GM23338 (cell line): Measurements from ENCODE around the gene MARF1. TPM values are rescaled to one million over a fixed set of nuclear protein-coding genes. Genes with fewer than 3 reads are reported as not detected.

Experiments
- EZH2phosphoT487 ChIP-seq: fragments of 200-600 bp; sonication (generic); IDR thresholded peaks from one replicate; pipeline ENCODE4 v1.8.1; 2018; ENCODE audit warnings: antibody characterized with exemption; ENCODE audit not compliant: unreplicated experiment
- JUNB ChIP-seq: IDR thresholded peaks from one replicate; pipeline ENCODE4 v1.6.1; 2016; ENCODE audit warnings: antibody characterized with exemption; ENCODE audit not compliant: unreplicated experiment
- NANOG ChIP-seq: IDR thresholded peaks from 2 replicates; pipeline ENCODE4 v1.6.1; 2016; ENCODE audit warnings: antibody characterized with exemption, borderline replicate concordance
- POLR2AphosphoS5 ChIP-seq: IDR thresholded peaks from 2 replicates; pipeline ENCODE4 v1.6.1; 2016; ENCODE audit warnings: antibody characterized with exemption, low read depth
- REST ChIP-seq: IDR thresholded peaks from one replicate; pipeline ENCODE4 v1.6.1; 2018; ENCODE audit warnings: antibody characterized with exemption; ENCODE audit not compliant: unreplicated experiment
- polyA plus RNA-seq: library from polyadenylated mRNA; unstranded; fragments of >200 nt; fragmentation: Nextera tagmentation; extraction: Ambion mirVana; gene quantifications from 2 replicates; pipeline ENCODE4 v1.2.1, GENCODE V29; 2016
- total RNA-seq: library from RNA; depleted of rRNA; stranded (reverse); fragments of >200 nt; shearing (Covaris generic); gene quantifications from 2 replicates; pipeline ENCODE4 v1.2.3, GENCODE V29; 2014
- TF ChIP-seq, protein P1 (sequence below): fragments of 250-450 bp; sonication (Bioruptor Pico); IDR thresholded peaks from 2 replicates; pipeline ENCODE4 v1.5.0; 2020; ENCODE audit warnings: mild to moderate bottlenecking, moderate library complexity

Gene MARF1
- total and polyA plus RNA-seq, 2 experiments from 2014 or later: 8.3 to 16.0 TPM

- TF ChIP-seq, protein P1, sequence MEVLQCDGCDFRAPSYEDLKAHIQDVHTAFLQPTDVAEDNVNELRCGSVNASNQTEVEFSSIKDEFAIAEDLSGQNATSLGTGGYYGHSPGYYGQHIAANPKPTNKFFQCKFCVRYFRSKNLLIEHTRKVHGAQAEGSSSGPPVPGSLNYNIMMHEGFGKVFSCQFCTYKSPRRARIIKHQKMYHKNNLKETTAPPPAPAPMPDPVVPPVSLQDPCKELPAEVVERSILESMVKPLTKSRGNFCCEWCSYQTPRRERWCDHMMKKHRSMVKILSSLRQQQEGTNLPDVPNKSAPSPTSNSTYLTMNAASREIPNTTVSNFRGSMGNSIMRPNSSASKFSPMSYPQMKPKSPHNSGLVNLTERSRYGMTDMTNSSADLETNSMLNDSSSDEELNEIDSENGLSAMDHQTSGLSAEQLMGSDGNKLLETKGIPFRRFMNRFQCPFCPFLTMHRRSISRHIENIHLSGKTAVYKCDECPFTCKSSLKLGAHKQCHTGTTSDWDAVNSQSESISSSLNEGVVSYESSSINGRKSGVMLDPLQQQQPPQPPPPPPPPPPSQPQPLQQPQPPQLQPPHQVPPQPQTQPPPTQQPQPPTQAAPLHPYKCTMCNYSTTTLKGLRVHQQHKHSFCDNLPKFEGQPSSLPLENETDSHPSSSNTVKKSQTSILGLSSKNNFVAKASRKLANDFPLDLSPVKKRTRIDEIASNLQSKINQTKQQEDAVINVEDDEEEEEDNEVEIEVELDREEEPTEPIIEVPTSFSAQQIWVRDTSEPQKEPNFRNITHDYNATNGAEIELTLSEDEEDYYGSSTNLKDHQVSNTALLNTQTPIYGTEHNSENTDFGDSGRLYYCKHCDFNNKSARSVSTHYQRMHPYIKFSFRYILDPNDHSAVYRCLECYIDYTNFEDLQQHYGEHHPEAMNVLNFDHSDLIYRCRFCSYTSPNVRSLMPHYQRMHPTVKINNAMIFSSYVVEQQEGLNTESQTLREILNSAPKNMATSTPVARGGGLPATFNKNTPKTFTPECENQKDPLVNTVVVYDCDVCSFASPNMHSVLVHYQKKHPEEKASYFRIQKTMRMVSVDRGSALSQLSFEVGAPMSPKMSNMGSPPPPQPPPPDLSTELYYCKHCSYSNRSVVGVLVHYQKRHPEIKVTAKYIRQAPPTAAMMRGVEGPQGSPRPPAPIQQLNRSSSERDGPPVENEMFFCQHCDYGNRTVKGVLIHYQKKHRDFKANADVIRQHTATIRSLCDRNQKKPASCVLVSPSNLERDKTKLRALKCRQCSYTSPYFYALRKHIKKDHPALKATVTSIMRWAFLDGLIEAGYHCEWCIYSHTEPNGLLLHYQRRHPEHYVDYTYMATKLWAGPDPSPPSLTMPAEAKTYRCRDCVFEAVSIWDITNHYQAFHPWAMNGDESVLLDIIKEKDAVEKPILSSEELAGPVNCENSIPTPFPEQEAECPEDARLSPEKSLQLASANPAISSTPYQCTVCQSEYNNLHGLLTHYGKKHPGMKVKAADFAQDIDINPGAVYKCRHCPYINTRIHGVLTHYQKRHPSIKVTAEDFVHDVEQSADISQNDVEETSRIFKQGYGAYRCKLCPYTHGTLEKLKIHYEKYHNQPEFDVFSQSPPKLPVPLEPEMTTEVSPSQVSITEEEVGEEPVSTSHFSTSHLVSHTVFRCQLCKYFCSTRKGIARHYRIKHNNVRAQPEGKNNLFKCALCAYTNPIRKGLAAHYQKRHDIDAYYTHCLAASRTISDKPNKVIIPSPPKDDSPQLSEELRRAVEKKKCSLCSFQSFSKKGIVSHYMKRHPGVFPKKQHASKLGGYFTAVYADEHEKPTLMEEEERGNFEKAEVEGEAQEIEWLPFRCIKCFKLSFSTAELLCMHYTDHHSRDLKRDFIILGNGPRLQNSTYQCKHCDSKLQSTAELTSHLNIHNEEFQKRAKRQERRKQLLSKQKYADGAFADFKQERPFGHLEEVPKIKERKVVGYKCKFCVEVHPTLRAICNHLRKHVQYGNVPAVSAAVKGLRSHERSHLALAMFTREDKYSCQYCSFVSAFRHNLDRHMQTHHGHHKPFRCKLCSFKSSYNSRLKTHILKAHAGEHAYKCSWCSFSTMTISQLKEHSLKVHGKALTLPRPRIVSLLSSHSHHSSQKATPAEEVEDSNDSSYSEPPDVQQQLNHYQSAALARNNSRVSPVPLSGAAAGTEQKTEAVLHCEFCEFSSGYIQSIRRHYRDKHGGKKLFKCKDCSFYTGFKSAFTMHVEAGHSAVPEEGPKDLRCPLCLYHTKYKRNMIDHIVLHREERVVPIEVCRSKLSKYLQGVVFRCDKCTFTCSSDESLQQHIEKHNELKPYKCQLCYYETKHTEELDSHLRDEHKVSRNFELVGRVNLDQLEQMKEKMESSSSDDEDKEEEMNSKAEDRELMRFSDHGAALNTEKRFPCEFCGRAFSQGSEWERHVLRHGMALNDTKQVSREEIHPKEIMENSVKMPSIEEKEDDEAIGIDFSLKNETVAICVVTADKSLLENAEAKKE (CRISPR knock-in tag): no peak
- TF ChIP-seq JUNB (no peak), EZH2phosphoT487 (no peak), NANOG (no peak), POLR2AphosphoS5 (no peak), REST (no peak)
These were observed 5.3 kb upstream of the MARF1 start (continued) for GRCh38 chr16:15648135-15648730.
